Measurements from ENCODE around the gene IMPG1.

Gene IMPG1

DNA sequence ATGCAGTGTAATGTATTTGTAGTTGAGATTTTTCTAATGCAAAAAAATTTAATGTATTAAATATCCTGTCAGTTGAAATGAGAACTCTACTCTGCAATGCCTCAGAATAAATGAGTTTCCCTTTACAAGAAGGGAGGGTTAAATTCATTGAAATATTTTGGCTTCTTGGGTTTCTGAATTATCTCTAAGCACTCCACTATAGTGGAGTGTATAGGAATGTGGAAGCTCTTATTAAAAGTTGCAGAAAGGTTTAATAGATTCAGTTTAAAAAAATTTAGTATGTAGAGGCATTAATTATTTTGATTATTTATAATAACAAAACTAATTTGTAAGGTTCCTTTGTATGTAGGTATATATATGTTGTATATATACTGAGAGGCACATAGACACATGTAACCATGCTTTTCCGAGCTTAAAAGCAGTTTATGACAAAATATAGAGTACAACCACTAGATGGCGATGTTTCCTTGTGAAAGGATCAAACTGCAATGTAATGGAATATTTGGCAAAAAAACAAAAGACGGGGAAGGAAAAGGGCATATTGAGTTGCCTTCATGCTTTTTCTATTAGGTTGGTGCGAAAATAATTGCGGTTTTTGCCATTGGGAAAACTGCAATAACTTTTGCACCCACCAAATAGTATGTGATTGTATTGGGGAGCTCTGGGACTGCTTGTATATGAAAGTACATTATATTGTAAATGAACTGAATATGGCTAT, 179.2 kb downstream of the IMPG1 start:
- ChIA-PET CTCF (interaction anchor here (0.7 to 8.2 kb wide), 34 partner anchors 13 to 1574 kb away, joined by 3 to 193 read pairs (median 4); partner anchors contain the start of gene HTR1B), POLR2A (no interaction called here)
- TF ChIP-seq, protein P1, sequence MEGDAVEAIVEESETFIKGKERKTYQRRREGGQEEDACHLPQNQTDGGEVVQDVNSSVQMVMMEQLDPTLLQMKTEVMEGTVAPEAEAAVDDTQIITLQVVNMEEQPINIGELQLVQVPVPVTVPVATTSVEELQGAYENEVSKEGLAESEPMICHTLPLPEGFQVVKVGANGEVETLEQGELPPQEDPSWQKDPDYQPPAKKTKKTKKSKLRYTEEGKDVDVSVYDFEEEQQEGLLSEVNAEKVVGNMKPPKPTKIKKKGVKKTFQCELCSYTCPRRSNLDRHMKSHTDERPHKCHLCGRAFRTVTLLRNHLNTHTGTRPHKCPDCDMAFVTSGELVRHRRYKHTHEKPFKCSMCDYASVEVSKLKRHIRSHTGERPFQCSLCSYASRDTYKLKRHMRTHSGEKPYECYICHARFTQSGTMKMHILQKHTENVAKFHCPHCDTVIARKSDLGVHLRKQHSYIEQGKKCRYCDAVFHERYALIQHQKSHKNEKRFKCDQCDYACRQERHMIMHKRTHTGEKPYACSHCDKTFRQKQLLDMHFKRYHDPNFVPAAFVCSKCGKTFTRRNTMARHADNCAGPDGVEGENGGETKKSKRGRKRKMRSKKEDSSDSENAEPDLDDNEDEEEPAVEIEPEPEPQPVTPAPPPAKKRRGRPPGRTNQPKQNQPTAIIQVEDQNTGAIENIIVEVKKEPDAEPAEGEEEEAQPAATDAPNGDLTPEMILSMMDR (IDR thresholded peaks at IDR 0.05; ENCODE audit: control extremely low read depth, extremely low read depth, low read depth, missing control alignments) = peak; percentile 64
- peak; percentile 23 for DNase-seq (ENCODE audit: extremely low spot score)

DNA sequence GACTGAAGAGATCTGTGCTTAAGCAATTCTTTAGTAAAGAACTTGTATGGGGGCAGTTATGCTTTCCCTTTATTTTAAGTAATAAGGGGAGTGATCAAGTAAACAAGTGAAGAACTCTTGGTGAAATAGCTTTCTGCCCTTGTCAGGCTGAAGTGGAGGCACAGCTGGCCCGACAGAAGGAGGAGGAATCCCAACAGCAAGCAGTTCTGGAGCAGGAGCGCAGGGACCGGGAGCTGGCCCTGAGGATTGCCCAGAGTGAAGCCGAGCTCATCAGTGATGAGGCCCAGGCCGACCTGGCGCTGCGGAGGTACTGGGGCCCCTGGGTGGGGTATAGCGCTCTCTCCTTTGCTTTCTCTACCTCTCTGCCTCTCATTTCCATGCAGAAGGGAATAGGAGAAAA, 180.1 kb downstream of the IMPG1 start:
- DNase-seq (ENCODE audit: extremely low spot score) = no peak
- TF ChIP-seq, protein P1 (IDR thresholded peaks at IDR 0.05; ENCODE audit: control extremely low read depth, extremely low read depth, low read depth, missing control alignments) = no peak
- ChIA-PET POLR2A (no interaction called here), CTCF (interaction anchor here (0.7 to 8.2 kb wide), 21 partner anchors 14 to 1572 kb away, joined by 3 to 193 read pairs (median 6); partner anchors contain the start of gene HTR1B)

DNA sequence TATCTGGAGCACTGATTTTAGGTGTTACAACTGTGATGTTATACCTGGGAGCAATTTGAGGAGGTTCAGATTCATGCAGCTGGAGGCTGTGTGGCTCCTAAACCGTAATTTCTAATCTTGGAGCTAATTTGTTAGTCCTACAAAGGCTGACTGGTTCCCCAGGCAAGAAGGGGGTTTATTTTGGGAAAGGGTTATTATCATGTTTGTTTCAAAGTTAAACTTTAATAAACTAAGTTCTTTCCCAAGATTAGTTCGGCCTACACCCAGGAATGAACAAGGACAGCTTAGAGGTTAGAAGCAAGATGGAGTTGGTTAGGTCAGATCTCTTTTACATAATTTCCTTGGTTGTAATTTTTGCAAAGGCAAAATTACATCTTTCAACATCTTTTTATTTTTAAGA, 187.6 kb downstream of the IMPG1 start:
- no peak for DNase-seq (ENCODE audit: extremely low spot score)
- TF ChIP-seq, protein P1 (IDR thresholded peaks at IDR 0.05; ENCODE audit: control extremely low read depth, extremely low read depth, low read depth, missing control alignments) = no peak
- POLR2A ChIA-PET = no interaction called here
- CTCF ChIA-PET = interaction anchor here (1.0 to 14.7 kb wide), 2 partner anchors 8 to 17 kb away, joined by 3 to 193 read pairs; no protein-coding TSS in a partner anchor

DNA sequence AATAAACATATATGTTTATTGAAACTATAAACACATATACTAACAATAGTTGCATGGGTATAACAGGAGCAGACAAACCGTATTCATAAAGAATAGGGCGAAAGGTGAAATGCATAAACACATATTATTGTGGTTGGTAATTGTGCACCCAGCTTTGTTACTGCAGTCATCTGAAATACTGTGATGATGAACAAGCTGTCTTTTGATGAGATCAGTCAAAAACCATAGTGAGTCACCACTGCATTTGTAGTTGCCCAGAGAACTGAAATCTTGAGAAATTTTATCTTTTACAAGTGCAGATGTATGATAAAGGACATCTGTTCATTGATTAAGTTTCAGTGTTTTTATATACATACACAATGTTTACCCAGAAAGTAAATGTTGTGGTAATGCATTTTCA, 189.7 kb downstream of the IMPG1 start:
- POLR2A ChIA-PET = no interaction called here
- no peak for DNase-seq (ENCODE audit: extremely low spot score)
- TF ChIP-seq, protein P1 (IDR thresholded peaks at IDR 0.05; ENCODE audit: control extremely low read depth, extremely low read depth, low read depth, missing control alignments) = no peak
- CTCF ChIA-PET = interaction anchor here (3.0 to 14.7 kb wide), 2 partner anchors 10 kb away, joined by 9 to 193 read pairs; no protein-coding TSS in a partner anchor

DNA sequence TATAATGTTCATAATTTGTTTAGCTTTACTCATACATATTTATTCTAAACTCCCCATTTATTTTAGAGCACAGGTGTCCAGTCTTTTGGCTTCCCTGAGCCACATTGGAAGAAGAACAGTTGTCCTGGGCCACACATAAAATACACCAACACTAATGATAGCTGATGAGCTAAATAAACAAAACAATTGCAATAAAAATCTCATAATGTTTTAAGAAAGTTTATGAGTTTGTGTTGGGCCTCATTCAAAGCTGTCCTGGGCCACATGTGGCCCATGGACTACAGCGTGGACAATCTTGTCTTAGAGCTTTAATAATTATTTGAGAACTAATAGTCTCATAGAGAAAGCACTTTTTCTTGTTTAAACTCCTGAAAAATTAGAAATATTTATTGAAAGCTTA, 192.2 kb downstream of the IMPG1 start:
- POLR2A ChIA-PET = no interaction called here
- TF ChIP-seq, protein P1 (IDR thresholded peaks at IDR 0.05; ENCODE audit: control extremely low read depth, extremely low read depth, low read depth, missing control alignments) = no peak
- CTCF ChIA-PET = interaction anchor here (0.9 to 14.7 kb wide), 5 partner anchors 11 to 53 kb away, joined by 3 to 193 read pairs (median 3); no protein-coding TSS in a partner anchor
- DNase-seq (ENCODE audit: extremely low spot score) = no peak

DNA sequence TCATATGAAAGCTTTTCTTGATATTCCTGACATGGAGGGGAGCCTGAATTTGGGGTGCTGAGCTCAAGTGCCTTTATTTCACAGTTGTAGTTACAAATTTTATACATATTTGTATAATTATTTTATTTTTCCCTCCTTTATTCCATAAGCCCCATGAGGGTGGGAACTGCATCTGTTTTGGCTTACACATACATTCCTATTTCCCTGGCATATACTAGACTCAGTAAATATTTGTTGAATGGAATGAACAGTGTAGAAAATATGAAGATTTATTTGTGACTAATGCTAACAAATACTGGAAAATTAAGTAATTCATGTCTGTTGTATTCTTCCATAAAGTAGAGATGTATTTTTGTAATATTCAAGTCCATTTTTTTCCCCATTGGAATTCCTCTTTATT, 196.3 kb downstream of the IMPG1 start:
- TF ChIP-seq, protein P1 (IDR thresholded peaks at IDR 0.05; ENCODE audit: control extremely low read depth, extremely low read depth, low read depth, missing control alignments) = no peak
- ChIA-PET POLR2A (no interaction called here), CTCF (interaction anchor here (0.9 to 14.7 kb wide), 3 partner anchors 16 to 75 kb away, joined by 3 to 193 read pairs (median 3); no protein-coding TSS in a partner anchor)
- DNase-seq (ENCODE audit: extremely low spot score) = no peak

All from GM10248 (cell line).